Measurements from ENCODE around the gene ADIPOR1. TPM values are rescaled to one million over a fixed set of nuclear protein-coding genes. Genes with fewer than 3 reads are reported as not detected.
"Not testable (repeated sequence)": the region's sequence is repeated elsewhere in the genome, so short reads cannot be mapped to it uniquely, and the experiment has no call there.

Gene ADIPOR1
- total and polyA plus RNA-seq, 8 donors = 63.2 to 138 (median 67.1) TPM

DNA sequence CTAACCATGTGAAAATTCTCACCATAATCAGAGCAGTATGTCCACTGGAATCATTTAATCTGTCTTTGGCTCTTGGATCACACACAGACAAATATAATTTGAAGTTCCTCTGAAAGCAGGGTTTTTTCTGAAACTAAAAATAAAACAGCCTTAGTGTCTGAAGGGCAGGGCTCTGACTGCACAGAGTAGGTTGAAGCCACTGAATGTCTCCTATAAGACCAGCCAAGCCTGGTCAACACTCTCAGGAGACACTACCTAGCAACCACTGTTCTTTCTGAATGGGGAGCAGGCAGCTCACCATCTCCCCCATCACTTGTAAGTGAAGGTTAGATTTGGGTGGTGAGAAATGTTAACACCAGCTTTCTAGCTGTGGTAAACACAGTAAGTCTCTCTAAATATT is 33.0 kb upstream of the ADIPOR1 start:
- Histone ChIP-seq H3K9me3 (no peaks in the 10 kb centered on the region), H3K4me3 (no peak overlapping the region), H3K27ac (no peak overlapping the region), H3K27me3 (peaks cover 0 to 16% of the 10 kb centered on the region in 2 donors), H3K36me3 (no peaks in the 10 kb centered on the region), H3K4me1 (peaks cover 0 to 6% of the 10 kb centered on the region in 2 donors)
- no peak for ATAC-seq
- TF ChIP-seq, protein P1, sequence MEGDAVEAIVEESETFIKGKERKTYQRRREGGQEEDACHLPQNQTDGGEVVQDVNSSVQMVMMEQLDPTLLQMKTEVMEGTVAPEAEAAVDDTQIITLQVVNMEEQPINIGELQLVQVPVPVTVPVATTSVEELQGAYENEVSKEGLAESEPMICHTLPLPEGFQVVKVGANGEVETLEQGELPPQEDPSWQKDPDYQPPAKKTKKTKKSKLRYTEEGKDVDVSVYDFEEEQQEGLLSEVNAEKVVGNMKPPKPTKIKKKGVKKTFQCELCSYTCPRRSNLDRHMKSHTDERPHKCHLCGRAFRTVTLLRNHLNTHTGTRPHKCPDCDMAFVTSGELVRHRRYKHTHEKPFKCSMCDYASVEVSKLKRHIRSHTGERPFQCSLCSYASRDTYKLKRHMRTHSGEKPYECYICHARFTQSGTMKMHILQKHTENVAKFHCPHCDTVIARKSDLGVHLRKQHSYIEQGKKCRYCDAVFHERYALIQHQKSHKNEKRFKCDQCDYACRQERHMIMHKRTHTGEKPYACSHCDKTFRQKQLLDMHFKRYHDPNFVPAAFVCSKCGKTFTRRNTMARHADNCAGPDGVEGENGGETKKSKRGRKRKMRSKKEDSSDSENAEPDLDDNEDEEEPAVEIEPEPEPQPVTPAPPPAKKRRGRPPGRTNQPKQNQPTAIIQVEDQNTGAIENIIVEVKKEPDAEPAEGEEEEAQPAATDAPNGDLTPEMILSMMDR (IDR thresholded peaks at IDR 0.05) = no peak
- intact Hi-C loops (cut with DNase I) = loop anchor here in 1 of 2 donors (10.0 kb wide), 1 partner anchor 56 kb away; no protein-coding TSS in a partner anchor
- no peak for DNase-seq

DNA sequence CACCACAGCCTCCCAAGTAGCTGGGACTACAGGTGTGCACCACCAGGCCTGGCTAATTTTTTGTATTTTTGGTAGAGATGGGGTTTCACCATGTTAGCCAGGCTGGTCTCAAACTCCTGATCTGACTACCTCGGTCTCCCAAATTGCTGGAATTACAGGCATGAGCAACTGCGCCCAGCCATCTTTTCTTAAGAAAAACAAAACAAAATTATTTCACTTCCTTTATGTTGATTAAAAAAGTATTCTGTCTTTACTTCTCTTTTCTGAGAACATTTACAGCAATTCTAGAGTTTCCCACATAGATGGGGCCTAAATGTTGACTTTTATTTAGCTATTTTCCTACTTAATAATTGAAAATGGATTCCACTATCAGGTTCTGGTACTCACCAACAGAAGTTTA is 31.8 kb upstream of the ADIPOR1 start:
- H3K4me3 ChIP-seq = no peak overlapping the region
- H3K4me1 ChIP-seq = peaks cover 0 to 6% of the 10 kb centered on the region in 2 donors
- H3K9me3 ChIP-seq = no peaks in the 10 kb centered on the region
- H3K27me3 ChIP-seq = peaks cover 0 to 9% of the 10 kb centered on the region in 2 donors
- H3K36me3 ChIP-seq = no peaks in the 10 kb centered on the region
- intact Hi-C loops (cut with DNase I) = loop anchor here in 1 of 2 donors (10.0 kb wide), 1 partner anchor 55 kb away; no protein-coding TSS in a partner anchor
- ATAC-seq (no peak), DNase-seq (no peak)
- TF ChIP-seq, protein P1 (IDR thresholded peaks at IDR 0.05) = no peak
- H3K27ac ChIP-seq = no peak overlapping the region

DNA sequence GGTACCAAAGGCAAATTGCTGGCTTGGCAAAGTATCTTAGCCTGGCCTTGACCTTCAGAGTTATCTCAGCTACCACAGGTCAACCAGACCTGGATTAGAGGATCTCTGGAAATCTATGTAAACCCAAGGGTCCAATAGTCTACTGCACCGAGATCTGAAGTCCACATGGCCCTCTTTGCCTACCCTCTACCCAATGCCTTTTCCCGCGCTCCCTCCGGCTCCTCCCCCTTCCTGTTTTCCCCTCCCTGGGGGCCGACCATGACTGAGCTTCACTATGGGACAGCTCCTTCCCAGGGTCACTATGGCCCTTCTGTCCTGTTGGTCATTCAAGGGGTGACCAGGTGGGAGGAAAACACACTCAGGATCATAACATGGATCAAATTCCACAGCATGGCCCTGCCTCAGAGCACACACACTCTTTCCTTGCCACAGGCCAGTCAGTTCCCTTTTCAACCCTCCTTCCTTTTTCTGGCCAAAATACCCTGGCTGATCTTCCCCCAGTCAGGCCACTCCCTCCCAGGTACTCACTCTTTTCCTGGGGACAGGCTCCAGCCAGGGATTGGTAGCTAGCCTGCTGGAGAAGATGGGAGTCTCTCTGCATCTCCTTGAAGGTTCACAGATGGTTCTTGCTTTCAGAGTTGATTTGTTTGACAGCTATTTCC is 29.9 kb upstream of the ADIPOR1 start:
- no peak overlapping the region for H3K27ac ChIP-seq
- H3K36me3 ChIP-seq = no peaks in the 10 kb centered on the region
- H3K4me3 ChIP-seq = no peak overlapping the region
- TF ChIP-seq, protein P1 (IDR thresholded peaks at IDR 0.05) = no peak
- ATAC-seq = no peak
- no peaks in the 10 kb centered on the region for H3K27me3 ChIP-seq
- intact Hi-C loops (cut with DNase I) = no loop called here
- no peak for DNase-seq
- no peaks in the 10 kb centered on the region for H3K9me3 ChIP-seq
- H3K4me1 ChIP-seq = peaks cover 0 to 10% of the 10 kb centered on the region in 2 donors

DNA sequence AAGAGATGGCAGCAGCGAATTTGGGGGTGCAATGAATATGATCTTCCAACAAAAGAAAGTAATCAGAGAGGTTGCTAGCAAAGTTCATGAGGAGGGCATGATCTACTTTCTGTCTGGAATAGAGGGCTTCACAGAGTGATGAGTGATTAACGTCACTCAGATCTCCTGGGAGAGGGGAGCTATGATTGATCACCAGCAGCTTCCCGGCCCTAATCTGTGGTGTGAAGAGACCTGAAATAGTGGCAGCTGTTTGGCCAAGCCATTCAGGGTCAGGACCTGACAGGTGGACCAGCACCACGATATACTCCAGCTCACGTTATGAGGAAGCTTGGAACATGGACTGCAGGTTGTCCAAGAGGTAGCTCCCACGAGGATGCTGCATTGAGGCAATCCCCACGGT is 29.1 kb upstream of the ADIPOR1 start:
- H3K27me3 ChIP-seq = no peaks in the 10 kb centered on the region
- ATAC-seq = no peak
- no peak overlapping the region for H3K27ac ChIP-seq
- H3K9me3 ChIP-seq = no peaks in the 10 kb centered on the region
- TF ChIP-seq, protein P1 (IDR thresholded peaks at IDR 0.05) = no peak
- no peak overlapping the region for H3K4me3 ChIP-seq
- intact Hi-C loops (cut with DNase I) = no loop called here
- H3K4me1 ChIP-seq = peaks cover 0 to 16% of the 10 kb centered on the region in 2 donors
- H3K36me3 ChIP-seq = no peaks in the 10 kb centered on the region
- no peak for DNase-seq

DNA sequence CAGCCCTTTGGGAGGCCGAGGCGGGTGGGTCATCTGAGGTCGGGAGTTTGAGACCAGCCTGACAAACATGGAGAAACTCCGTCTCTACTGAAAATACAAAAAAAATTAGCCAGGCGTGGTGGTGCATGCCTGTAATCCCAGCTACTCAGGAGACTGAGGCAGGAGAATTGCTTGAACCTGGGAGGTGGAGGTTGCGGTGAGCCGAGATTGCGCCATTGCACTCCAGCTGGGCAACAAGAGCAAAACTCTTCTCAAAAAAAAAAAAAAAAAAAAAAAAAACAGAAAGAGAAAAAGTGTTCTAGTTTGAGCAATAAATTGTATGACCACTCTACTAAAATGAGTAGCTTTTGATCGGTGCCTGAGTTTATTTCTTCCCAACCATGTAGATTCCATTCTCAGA is 28.0 kb upstream of the ADIPOR1 start:
- H3K27ac ChIP-seq; H3K9me3 ChIP-seq; intact Hi-C loops (cut with DNase I); DNase-seq; ATAC-seq; H3K4me3 ChIP-seq; H3K27me3 ChIP-seq; H3K36me3 ChIP-seq: not testable (repeated sequence)
- peaks cover 0 to 16% of the 10 kb centered on the region in 2 donors for H3K4me1 ChIP-seq

Measured in left lung (tissue), 10 donors.